Psoas muscle (tissue), 8 donors: Measurements from ENCODE around the gene CHAD. TPM values are rescaled to one million over a fixed set of nuclear protein-coding genes. Genes with fewer than 3 reads are reported as not detected.
A peak's percentile ranks its signal among the peaks of the same experiment; 100 is the strongest.

Source experiments
- ATAC-seq, 4 donors: fragments of 200-7000 bp; cut with Tn5 transposase; one replicate each; pipeline ENCODE4 v1.9.1; 2020; ENCODE audit warnings: moderate library complexity in 3 of 4, mild to moderate bottlenecking in 2 of 4
- DNase-seq, 2 donors: peaks; one replicate each; pipeline ENCODE4 v3.0.0-alpha.2; 2020
- H3K27ac ChIP-seq: fragments of 200-600 bp; one replicate; pipeline ENCODE4 v1.8.0; 2022
- H3K27me3 ChIP-seq, 3 donors: fragments of 200-600 bp in 1 of 3; one replicate each; pipeline versions ENCODE4 v1.6.1 to v1.8.0; 2013 to 2022; ENCODE audit warnings: low read length in 2 of 3, mild to moderate bottlenecking in 2 of 3, moderate library complexity in 1 of 3; ENCODE audit not compliant: insufficient read depth in 3 of 3
- H3K36me3 ChIP-seq, 2 donors: fragments of 200-600 bp in 1 of 2; one replicate each; pipeline versions ENCODE4 v1.6.1 to v1.8.0; 2013 to 2022; ENCODE audit warnings: low read depth in 1 of 2, mild to moderate bottlenecking in 1 of 2, moderate library complexity in 1 of 2; ENCODE audit not compliant: insufficient read depth in 1 of 2
- H3K4me1 ChIP-seq: fragments of 200-600 bp; one replicate; pipeline ENCODE4 v1.8.0; 2022
- H3K4me3 ChIP-seq: fragments of 200-600 bp; one replicate; pipeline ENCODE4 v1.8.0; 2022; ENCODE audit warnings: mild to moderate bottlenecking
- H3K9me3 ChIP-seq: fragments of 200-600 bp; one replicate; pipeline ENCODE4 v1.8.0; 2022
- CTCF ChIP-seq: fragments of 200-600 bp; IDR thresholded peaks from one replicate; pipeline ENCODE4 v1.8.0; 2022; ENCODE audit warnings: antibody characterized with exemption
- WGBS, 3 donors: extraction: QIAGEN DNeasy Blood & Tissue Kit; methylation state at CpG; one replicate each; pipeline versions ENCODE4 v1.1.6 to v1.1.7; 2013; 5-methylcytosine and 5-hydroxymethylcytosine counted together
- intact Hi-C, 2 donors: fragments of 100-400 bp; cut with DNase I; formaldehyde crosslinking; loops; one replicate each; pipeline versions ENCODE4 v1.11.0 to v1.14.2; 2022
- polyA plus RNA-seq, 3 donors: library from polyadenylated mRNA; stranded (reverse); fragments of 200-250 nt; gene quantifications; one replicate each; pipeline ENCODE4 v1.2.3, GENCODE V29; 2013
- total RNA-seq, 4 donors: library from RNA; stranded (reverse); fragmentation: NEBNext Ultra II Directional in 2 of 4; extraction: Animal tissue kit (Norgen Biotek cat#: 25700) in 2 of 4; gene quantifications; one replicate each; pipeline versions ENCODE4 v1.2.1 to v1.2.4, GENCODE V29; 2021 to 2023
- donor health status: healthy with polysubstance abuse.
- donor health status: DM: no; HTN: no; CAD: no; lungs with moderate emphysema.
- donor health status: Bipolar disorder and iron deficiency.
- donor health status: healthy.
- donor health status: DM: yes; HTN: yes; CAD: no.
- donor health status: DM: no; HTN: no; CAD: no.
- donor health status: DM: no; HTN: no; CAD: no.
- donor health status: DM: yes; HTN: yes; CAD: no.

CHAD gene
- total and polyA plus RNA-seq, 7 donors = 0.09 to 0.76 (median 0.42) TPM; not detected in 2

- DNase-seq (peak in 1 of 2 donors; percentile 34), ATAC-seq (no peak)
- H3K4me1 ChIP-seq = no peaks in the 10 kb centered on the region
- H3K27me3 ChIP-seq = no peaks in the 10 kb centered on the region
- no peaks in the 10 kb centered on the region for H3K36me3 ChIP-seq
- intact Hi-C loops = no loop called here
- H3K27ac ChIP-seq = no peak overlapping the region
- WGBS, 3 donors = 85 to 88% (median 86%) methylated on average over 8 of the region's 8 CpGs
- TF ChIP-seq CTCF = no peak
- H3K4me3 ChIP-seq = no peak overlapping the region
- H3K9me3 ChIP-seq = no peaks in the 10 kb centered on the region
Observed at GRCh38 chr17:50495217-50495823, 26.6 kb upstream of the CHAD start.

GRCh38 chr17:50493744-50494143 is 25.1 kb upstream of the CHAD start:
- Histone ChIP-seq H3K9me3 (no peaks in the 10 kb centered on the region), H3K36me3 (no peaks in the 10 kb centered on the region), H3K4me3 (no peak overlapping the region), H3K4me1 (no peaks in the 10 kb centered on the region), H3K27me3 (no peaks in the 10 kb centered on the region), H3K27ac (no peak overlapping the region)
- DNase-seq = no peak
- intact Hi-C loops = no loop called here
- 25 to 42% (median 37%) methylated on average over 3 of the region's 3 CpGs for WGBS, 3 donors
- no peak for ATAC-seq
- no peak for TF ChIP-seq CTCF

- DNase-seq = no peak
- Histone ChIP-seq H3K36me3 (peaks cover 0 to 12% of the 10 kb centered on the region in 2 donors), H3K9me3 (no peaks in the 10 kb centered on the region), H3K27me3 (no peaks in the 10 kb centered on the region), H3K27ac (no peak overlapping the region), H3K4me3 (no peak overlapping the region), H3K4me1 (no peaks in the 10 kb centered on the region)
- 92 to 96% (median 94%) methylated on average over 7 to 8 of the region's 8 CpGs for WGBS, 3 donors
- intact Hi-C loops = no loop called here
- no peak for ATAC-seq
- TF ChIP-seq CTCF = no peak
Observed at GRCh38 chr17:50492214-50492613, 23.5 kb upstream of the CHAD start.

DNA sequence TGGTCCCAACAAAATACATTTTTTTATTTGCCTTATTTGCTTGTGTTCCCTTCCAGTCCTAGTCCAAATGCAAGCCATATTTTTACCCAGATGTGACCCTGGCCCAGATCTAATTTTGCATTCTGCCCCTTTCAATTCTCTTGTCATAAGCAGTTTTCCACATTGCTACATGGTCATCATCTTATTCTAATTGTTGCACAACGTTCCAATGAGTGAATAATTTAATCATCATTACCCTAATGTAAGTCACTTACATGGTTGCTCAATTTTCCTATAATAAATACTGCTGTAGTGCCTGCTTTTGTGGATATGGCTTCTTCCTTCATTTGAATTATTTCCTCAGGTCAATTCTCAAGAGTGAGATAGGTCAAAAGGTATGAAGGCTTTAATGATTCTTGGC is 22.8 kb upstream of the CHAD start:
- no peak for TF ChIP-seq CTCF
- Histone ChIP-seq H3K9me3 (no peaks in the 10 kb centered on the region), H3K27me3 (no peaks in the 10 kb centered on the region), H3K4me3 (no peak overlapping the region), H3K36me3 (peaks cover 0 to 19% of the 10 kb centered on the region in 2 donors), H3K4me1 (no peaks in the 10 kb centered on the region), H3K27ac (no peak overlapping the region)
- ATAC-seq (no peak), DNase-seq (no peak)
- intact Hi-C loops = no loop called here
- 43 to 55% (median 48%) methylated on average over 1 of the region's 1 CpG for WGBS, 3 donors

GRCh38 chr17:50488880-50489279 is 20.2 kb upstream of the CHAD start:
- TF ChIP-seq CTCF = no peak
- H3K36me3 ChIP-seq = peaks cover 0 to 45% of the 10 kb centered on the region in 2 donors
- ATAC-seq (no peak), DNase-seq (peak in 1 of 2 donors; percentile 28)
- WGBS, 3 donors = 87 to 100% (median 90%) methylated on average over 2 of the region's 2 CpGs
- H3K27ac ChIP-seq = no peak overlapping the region
- no peaks in the 10 kb centered on the region for H3K9me3 ChIP-seq
- H3K27me3 ChIP-seq = no peaks in the 10 kb centered on the region
- no peaks in the 10 kb centered on the region for H3K4me1 ChIP-seq
- intact Hi-C loops = loop anchor here (10.0 kb wide), 1 partner anchor 346 kb away; the partner anchor contains the start of gene WFIKKN2 (in 2 of the 2)
- no peak overlapping the region for H3K4me3 ChIP-seq
